Loucy (cell line): Measurements from ENCODE around the gene FMNL2.

ENCODE experiments used
- H2AFZ ChIP-seq: fragments of 200-600 bp; sonication (generic); 2 replicates; pipeline ENCODE4 v1.6.0; 2016; ENCODE audit warnings: antibody characterized with exemption, mild to moderate bottlenecking, low read length, moderate library complexity
- H3F3A ChIP-seq: fragments of 200-600 bp; 2 replicates; pipeline ENCODE4 v1.6.0; 2016; ENCODE audit warnings: antibody characterized with exemption, low read depth, mild to moderate bottlenecking
- H3K27me3 ChIP-seq: fragments of 200-600 bp; sonication (generic); 2 replicates; pipeline ENCODE4 v1.6.1; 2014; ENCODE audit warnings: low read length, mild to moderate bottlenecking; ENCODE audit not compliant: insufficient read depth, poor library complexity, severe bottlenecking
- H3K36me3 ChIP-seq: fragments of 200-600 bp; sonication (generic); 2 replicates; pipeline ENCODE4 v1.6.1; 2016; ENCODE audit warnings: low read length; ENCODE audit not compliant: insufficient read depth
- H3K4me1 ChIP-seq: fragments of 200-600 bp; sonication (generic); 2 replicates; pipeline ENCODE4 v1.5.1; 2014; ENCODE audit warnings: low read length, mild to moderate bottlenecking; ENCODE audit not compliant: insufficient read depth, poor library complexity, severe bottlenecking
- H3K4me2 ChIP-seq: fragments of 200-600 bp; sonication (generic); 2 replicates; pipeline ENCODE4 v1.6.0; 2014; ENCODE audit warnings: antibody characterized with exemption, low read length, low read depth, mild to moderate bottlenecking; ENCODE audit not compliant: poor library complexity, severe bottlenecking
- H3K4me3 ChIP-seq: fragments of 200-600 bp; sonication (generic); 2 replicates; pipeline ENCODE4 v1.5.1; 2014; ENCODE audit warnings: low read length, mild to moderate bottlenecking, mixed read lengths; ENCODE audit not compliant: poor library complexity, severe bottlenecking
- H3K79me2 ChIP-seq: fragments of 200-600 bp; sonication (generic); 2 replicates; pipeline ENCODE4 v1.6.1; 2014; ENCODE audit warnings: low read length; ENCODE audit not compliant: insufficient read depth
- H3K9ac ChIP-seq: fragments of 200-600 bp; sonication (generic); 2 replicates; pipeline ENCODE4 v1.6.0; 2014; ENCODE audit warnings: mild to moderate bottlenecking, low read depth, low read length, moderate library complexity; ENCODE audit not compliant: poor library complexity, severe bottlenecking
- H3K9me2 ChIP-seq: fragments of 200-600 bp; sonication (generic); replicated peaks from 2 replicates; pipeline ENCODE4 v1.6.1; 2016; ENCODE audit warnings: low read depth, low read length, mixed read lengths
- H3K9me3 ChIP-seq: fragments of 200-600 bp; sonication (generic); 2 replicates; pipeline ENCODE4 v1.6.1; 2014; ENCODE audit warnings: mild to moderate bottlenecking, antibody characterized with exemption, low read length, low read depth; ENCODE audit not compliant: insufficient read depth
- H4K20me1 ChIP-seq: fragments of 200-600 bp; sonication (generic); 2 replicates; pipeline ENCODE4 v1.6.0; 2014; ENCODE audit warnings: antibody characterized with exemption, low read length, mild to moderate bottlenecking; ENCODE audit not compliant: insufficient read depth, poor library complexity, severe bottlenecking
- CTCF ChIP-seq: fragments of 200-600 bp; sonication (generic); conservative IDR thresholded peaks from 2 replicates; pipeline ENCODE4 v1.5.1; 2014; ENCODE audit warnings: mild to moderate bottlenecking, antibody characterized with exemption, low read length
- EZH2phosphoT487 ChIP-seq: fragments of 200-600 bp; IDR thresholded peaks from 2 replicates; pipeline ENCODE4 v1.6.1; 2018; ENCODE audit warnings: antibody characterized with exemption, mild to moderate bottlenecking, moderate library complexity, borderline replicate concordance

Gene FMNL2

GRCh38 chr2:152447897-152448296 lies 112.9 kb downstream of the FMNL2 start:
- Histone ChIP-seq H4K20me1 (no peaks in the 10 kb centered on the region), H3K9ac (no peak overlapping the region), H3K9me2 (no peaks in the 10 kb centered on the region), H3K27me3 (no peaks in the 10 kb centered on the region), H3K9me3 (no peaks in the 10 kb centered on the region), H3K4me1 (no peaks in the 10 kb centered on the region), H3K79me2 (no peaks in the 10 kb centered on the region), H3F3A (no peaks in the 10 kb centered on the region), H3K4me3 (no peak overlapping the region), H3K4me2 (no peak overlapping the region), H2AFZ (no peak overlapping the region), H3K36me3 (no peaks in the 10 kb centered on the region)
- no peak for TF ChIP-seq CTCF
- TF ChIP-seq EZH2phosphoT487 = no peak

GRCh38 chr2:152448606-152449005 lies 113.6 kb downstream of the FMNL2 start:
- Histone ChIP-seq H3K79me2 (no peaks in the 10 kb centered on the region), H3F3A (no peaks in the 10 kb centered on the region), H3K9ac (no peak overlapping the region), H3K27me3 (no peaks in the 10 kb centered on the region), H4K20me1 (no peaks in the 10 kb centered on the region), H3K9me2 (no peaks in the 10 kb centered on the region), H3K9me3 (no peaks in the 10 kb centered on the region), H3K36me3 (no peaks in the 10 kb centered on the region), H3K4me1 (no peaks in the 10 kb centered on the region), H3K4me2 (no peak overlapping the region), H2AFZ (no peak overlapping the region), H3K4me3 (no peak overlapping the region)
- TF ChIP-seq CTCF (no peak), EZH2phosphoT487 (no peak)

- Histone ChIP-seq H4K20me1 (no peaks in the 10 kb centered on the region), H3K36me3 (no peaks in the 10 kb centered on the region), H3K9me3 (no peaks in the 10 kb centered on the region), H3K9ac (no peak overlapping the region), H3K4me3 (no peak overlapping the region), H2AFZ (no peak overlapping the region), H3K4me1 (no peaks in the 10 kb centered on the region), H3K4me2 (no peak overlapping the region), H3K27me3 (no peaks in the 10 kb centered on the region), H3F3A (no peaks in the 10 kb centered on the region), H3K79me2 (no peaks in the 10 kb centered on the region), H3K9me2 (no peaks in the 10 kb centered on the region)
- TF ChIP-seq EZH2phosphoT487 = no peak
- TF ChIP-seq CTCF = no peak
These were observed 114.6 kb downstream of the FMNL2 start for GRCh38 chr2:152449578-152449977.
